GM12873 (cell line): ENCODE measurements around the gene PLEKHN1.

Experiments used
- CTCF ChIP-seq: IDR thresholded peaks from 2 replicates; pipeline ENCODE4 v1.5.1; 2012; ENCODE audit warnings: low read depth, mild to moderate bottlenecking, moderate library complexity, low read length, control low read depth; ENCODE audit not compliant: insufficient read depth; ENCODE audit errors: missing control alignments

The PLEKHN1 gene

GRCh38 chr1:992362-992761 lies 26.1 kb downstream of the PLEKHN1 start:
- TF ChIP-seq CTCF = no peak

GRCh38 chr1:993379-993995 lies 27.2 kb downstream of the PLEKHN1 start:
- TF ChIP-seq CTCF = no peak

- TF ChIP-seq CTCF = no peak
These were observed 29.7 kb downstream of the PLEKHN1 start for GRCh38 chr1:995665-996633.

- no peak for TF ChIP-seq CTCF
These were observed 30.8 kb downstream of the PLEKHN1 start for GRCh38 chr1:996851-997712.

GRCh38 chr1:997713-997992 lies 31.4 kb downstream of the PLEKHN1 start:
- TF ChIP-seq CTCF = no peak

GRCh38 chr1:997993-998744 lies 31.9 kb downstream of the PLEKHN1 start:
- no peak for TF ChIP-seq CTCF
